SU-DHL-6 (cell line): ENCODE data around the gene SURF4.

Experiments
- H2AFZ ChIP-seq: fragments of 200-600 bp; sonication (generic); 2 replicates; pipeline ENCODE4 v1.6.1; 2014; ENCODE audit warnings: low read depth, mild to moderate bottlenecking, moderate library complexity, mixed read lengths, antibody characterized with exemption, low read length; ENCODE audit not compliant: severe bottlenecking
- H3F3A ChIP-seq: fragments of 200-600 bp; shearing (Covaris generic); 2 replicates; pipeline ENCODE4 v1.6.0; 2016; ENCODE audit warnings: antibody characterized with exemption, mild to moderate bottlenecking; ENCODE audit not compliant: insufficient read depth
- H3K27ac ChIP-seq: fragments of 200-600 bp; sonication (generic); 2 replicates; pipeline ENCODE4 v1.5.1; 2016; ENCODE audit warnings: low read depth, mild to moderate bottlenecking, low read length, moderate library complexity, mixed read lengths
- H3K27me3 ChIP-seq: fragments of 200-600 bp; sonication (generic), shearing (Covaris generic); 2 replicates; pipeline ENCODE4 v1.6.0; 2014; ENCODE audit warnings: mild to moderate bottlenecking, low read length
- H3K36me3 ChIP-seq: fragments of 200-600 bp; sonication (generic); 2 replicates; pipeline ENCODE4 v1.6.1; 2014; ENCODE audit warnings: mild to moderate bottlenecking, low read length, mixed read lengths
- H3K4me2 ChIP-seq: fragments of 300-600, 200-600 bp; shearing (Covaris generic), sonication (generic); 2 replicates; pipeline ENCODE4 v1.6.0; 2014; ENCODE audit warnings: low read length, low read depth, mild to moderate bottlenecking; ENCODE audit not compliant: poor library complexity, severe bottlenecking
- H3K4me3 ChIP-seq: fragments of 200-600 bp; sonication (generic); 2 replicates; pipeline ENCODE4 v1.5.1; 2014; ENCODE audit warnings: antibody characterized with exemption, low read length, mild to moderate bottlenecking, mixed read lengths; ENCODE audit not compliant: insufficient read depth, poor library complexity, severe bottlenecking
- H3K79me2 ChIP-seq: fragments of 200-600 bp; sonication (generic); 2 replicates; pipeline ENCODE4 v1.6.1; 2014; ENCODE audit warnings: mild to moderate bottlenecking, low read length, moderate library complexity; ENCODE audit not compliant: insufficient read depth
- H3K9ac ChIP-seq: fragments of 200-600 bp; sonication (generic); 2 replicates; pipeline ENCODE4 v1.7.0; 2014; ENCODE audit warnings: mild to moderate bottlenecking, low read length
- H3K9me2 ChIP-seq: fragments of 200-600 bp; sonication (generic); replicated peaks from 2 replicates; pipeline ENCODE4 v1.6.1; 2014; ENCODE audit warnings: low read length; ENCODE audit not compliant: insufficient read depth
- H3K9me3 ChIP-seq: fragments of 200-600 bp; sonication (generic); 2 replicates; pipeline ENCODE4 v1.6.1; 2014; ENCODE audit warnings: low read length, mixed read lengths; ENCODE audit not compliant: insufficient read depth
- H4K20me1 ChIP-seq: fragments of 200-600 bp; sonication (generic); 2 replicates; pipeline ENCODE4 v1.6.1; 2014; ENCODE audit warnings: low read depth, mild to moderate bottlenecking, antibody characterized with exemption, low read length, moderate library complexity, mixed read lengths
- CTCF ChIP-seq: fragments of 200-600 bp; sonication (generic); IDR thresholded peaks from one replicate; pipeline ENCODE4 v1.5.1; 2017; ENCODE audit warnings: antibody characterized with exemption, mild to moderate bottlenecking, low read length, moderate library complexity; ENCODE audit not compliant: insufficient read depth, poor library complexity, severe bottlenecking
- EZH2phosphoT487 ChIP-seq: fragments of 200-600 bp; sonication (generic), shearing (Covaris generic); conservative IDR thresholded peaks from 2 replicates; pipeline ENCODE4 v1.6.1; 2018; ENCODE audit warnings: mild to moderate bottlenecking, antibody characterized with exemption, low read length, moderate library complexity, mixed read lengths

SURF4 gene

GRCh38 chr9:133345596-133345995, 30.3 kb downstream of the SURF4 start:
- Histone ChIP-seq H3K27me3 (no peaks in the 10 kb centered on the region), H3K4me2 (no peak overlapping the region), H3F3A (peaks cover 22% of the 10 kb centered on the region), H2AFZ (no peak overlapping the region), H3K79me2 (peaks cover 40% of the 10 kb centered on the region), H3K27ac (no peak overlapping the region), H3K9me2 (no peaks in the 10 kb centered on the region), H4K20me1 (no peaks in the 10 kb centered on the region; the same call in 1 of the 2 replicates), H3K9me3 (no peaks in the 10 kb centered on the region), H3K9ac (no peak overlapping the region), H3K36me3 (peaks cover 21% of the 10 kb centered on the region), H3K4me3 (no peak overlapping the region)
- TF ChIP-seq CTCF (no peak), EZH2phosphoT487 (no peak)

GRCh38 chr9:133344979-133345378, 30.9 kb downstream of the SURF4 start:
- Histone ChIP-seq H3K4me3 (no peak overlapping the region), H3K27ac (no peak overlapping the region), H3K27me3 (no peaks in the 10 kb centered on the region), H4K20me1 (no peaks in the 10 kb centered on the region; the same call in 1 of the 2 replicates), H3K4me2 (no peak overlapping the region), H3F3A (peaks cover 16% of the 10 kb centered on the region), H3K36me3 (peaks cover 15% of the 10 kb centered on the region), H3K9ac (no peak overlapping the region), H3K79me2 (peaks cover 37% of the 10 kb centered on the region), H3K9me2 (no peaks in the 10 kb centered on the region), H3K9me3 (no peaks in the 10 kb centered on the region), H2AFZ (no peak overlapping the region)
- no peak for TF ChIP-seq EZH2phosphoT487
- TF ChIP-seq CTCF = no peak

GRCh38 chr9:133344071-133344470, 31.8 kb downstream of the SURF4 start:
- no peaks in the 10 kb centered on the region for H3K27me3 ChIP-seq
- H3K27ac ChIP-seq = no peak overlapping the region
- no peak overlapping the region for H2AFZ ChIP-seq
- H3K36me3 ChIP-seq = peaks cover 6% of the 10 kb centered on the region; the same call in 1 of the 2 replicates
- peaks cover 7% of the 10 kb centered on the region for H3F3A ChIP-seq
- no peaks in the 10 kb centered on the region for H4K20me1 ChIP-seq
- no peaks in the 10 kb centered on the region for H3K9me2 ChIP-seq
- H3K4me3 ChIP-seq = no peak overlapping the region
- H3K9me3 ChIP-seq = no peaks in the 10 kb centered on the region
- no peak for TF ChIP-seq EZH2phosphoT487
- no peak for TF ChIP-seq CTCF
- H3K9ac ChIP-seq = no peak overlapping the region
- no peak overlapping the region for H3K4me2 ChIP-seq
- peaks cover 28% of the 10 kb centered on the region for H3K79me2 ChIP-seq
